HEK293 (cell line): ENCODE data around the gene MFGE8.

Source experiments
- CTCF ChIP-seq: fragments of 450-650 bp; formaldehyde crosslinking; IDR thresholded peaks from 2 replicates; pipeline ENCODE4 v1.5.1; 2016; ENCODE audit warnings: missing biosample characterization, missing genetic modification characterization
- PATZ1 ChIP-seq: fragments of 450-650 bp; formaldehyde crosslinking; IDR thresholded peaks from 2 replicates; pipeline ENCODE4 v1.5.1; 2016; ENCODE audit warnings: missing biosample characterization, missing genetic modification characterization
- REST ChIP-seq: fragments of 450-650 bp; formaldehyde crosslinking; IDR thresholded peaks from 2 replicates; pipeline ENCODE4 v1.5.1; 2016; ENCODE audit warnings: missing biosample characterization, missing genetic modification characterization
- ZBTB11 ChIP-seq: fragments of 450-650 bp; formaldehyde crosslinking; conservative IDR thresholded peaks from 2 replicates; pipeline ENCODE4 v1.5.1; 2016; ENCODE audit warnings: low read depth, missing biosample characterization, missing genetic modification characterization
- ZBTB7A ChIP-seq: fragments of 450-650 bp; formaldehyde crosslinking; IDR thresholded peaks from 2 replicates; pipeline ENCODE4 v1.5.1; 2016; ENCODE audit warnings: low read depth, missing biosample characterization, missing genetic modification characterization
- ZNF121 ChIP-seq: fragments of 450-650 bp; formaldehyde crosslinking; IDR thresholded peaks from 2 replicates; pipeline ENCODE4 v1.5.1; 2016; ENCODE audit warnings: missing biosample characterization, missing genetic modification characterization
- ZNF133 ChIP-seq: fragments of 450-650 bp; formaldehyde crosslinking; IDR thresholded peaks from 2 replicates; pipeline ENCODE4 v1.5.1; 2016; ENCODE audit warnings: missing biosample characterization, missing genetic modification characterization
- ZNF146 ChIP-seq: fragments of 450-650 bp; formaldehyde crosslinking; IDR thresholded peaks from 2 replicates; pipeline ENCODE4 v1.5.1; 2016; ENCODE audit warnings: missing biosample characterization, missing genetic modification characterization
- ZNF354C ChIP-seq: fragments of 450-650 bp; formaldehyde crosslinking; IDR thresholded peaks from 2 replicates; pipeline ENCODE4 v1.5.1; 2016; ENCODE audit warnings: missing biosample characterization, missing genetic modification characterization, low read depth, borderline replicate concordance
- ZNF518A ChIP-seq: fragments of 450-650 bp; formaldehyde crosslinking; conservative IDR thresholded peaks from 2 replicates; pipeline ENCODE4 v1.5.1; 2016; ENCODE audit warnings: low read depth, missing biosample characterization, missing genetic modification characterization
- ZNF529 ChIP-seq: fragments of 450-650 bp; formaldehyde crosslinking; IDR thresholded peaks from 2 replicates; pipeline ENCODE4 v1.5.1; 2017; ENCODE audit warnings: missing genetic modification characterization, missing biosample characterization; ENCODE audit not compliant: insufficient replicate concordance
- ZNF560 ChIP-seq: fragments of 450-650 bp; formaldehyde crosslinking; IDR thresholded peaks from 2 replicates; pipeline ENCODE4 v1.5.1; 2017; ENCODE audit warnings: missing biosample characterization, missing genetic modification characterization, borderline replicate concordance
- ZNF670 ChIP-seq: fragments of 450-650 bp; formaldehyde crosslinking; IDR thresholded peaks from 2 replicates; pipeline ENCODE4 v1.5.1; 2016; ENCODE audit warnings: missing biosample characterization, missing genetic modification characterization, low read depth

GRCh38 chr15:88891540-88892254 is 21.5 kb downstream of the MFGE8 start:
- TF ChIP-seq ZNF354C (tag by site-specific recombination): no peak
- no peak for TF ChIP-seq ZBTB7A (tag by site-specific recombination)
- TF ChIP-seq ZNF560 (tag by site-specific recombination): no peak
- no peak for TF ChIP-seq CTCF
- no peak for TF ChIP-seq ZNF529 (tag by site-specific recombination)
- TF ChIP-seq ZNF133 (tag by site-specific recombination): no peak
- no peak for TF ChIP-seq REST (tag by site-specific recombination)
- no peak for TF ChIP-seq ZNF670 (tag by site-specific recombination)
- no peak for TF ChIP-seq ZNF146 (tag by site-specific recombination)
- no peak for TF ChIP-seq ZNF518A (tag by site-specific recombination)
- no peak for TF ChIP-seq ZBTB11
- no peak for TF ChIP-seq ZNF121 (tag by site-specific recombination)
- TF ChIP-seq PATZ1: no peak
